CD4-positive, CD25-positive, alpha-beta regulatory T cell (primary cell): ENCODE data around the gene REEP5. TPM values are rescaled to one million over a fixed set of nuclear protein-coding genes. Genes with fewer than 3 reads are reported as not detected.

Experiments
- ATAC-seq, 2 donors: fragments of 150-1000 bp; cut with Tn5 transposase; one replicate each; pipeline ENCODE4 v1.10.0; 2021; ENCODE audit warnings: low read depth in 2 of 2, moderate number of reproducible peaks in 2 of 2, moderate library complexity in 1 of 2
- DNase-seq, 3 donors: peaks; one replicate each; pipeline versions ENCODE4 v3.0.0 to v3.0.0-alpha.2; 2012 to 2022; ENCODE audit warnings: mixed read lengths in 1 of 3
- H3K27ac ChIP-seq: one replicate; pipeline ENCODE4 v1.7.0; 2013; ENCODE audit warnings: mild to moderate bottlenecking, low read length; ENCODE audit not compliant: insufficient read depth, poor library complexity, severe bottlenecking
- H3K27me3 ChIP-seq: one replicate; pipeline ENCODE4 v1.7.0; 2013; ENCODE audit warnings: low read length; ENCODE audit not compliant: control insufficient read depth, insufficient read depth
- H3K36me3 ChIP-seq: one replicate; pipeline ENCODE4 v1.7.0; 2013; ENCODE audit warnings: mild to moderate bottlenecking, low read length, moderate library complexity; ENCODE audit not compliant: control insufficient read depth, insufficient read depth
- H3K4me1 ChIP-seq: 2 replicates; pipeline ENCODE4 v1.7.0; 2013; ENCODE audit warnings: mild to moderate bottlenecking, low read length; ENCODE audit not compliant: insufficient read depth, control insufficient read depth, poor library complexity, severe bottlenecking
- H3K4me3 ChIP-seq: one replicate; pipeline ENCODE4 v1.7.0; 2013; ENCODE audit warnings: low read depth, mild to moderate bottlenecking, low read length, moderate library complexity
- H3K9me3 ChIP-seq, 2 experiments: 1 replicate in 1 of 2; 2 replicates in 1 of 2; pipeline ENCODE4 v1.7.0; 2013; ENCODE audit warnings: low read length in 2 of 2, mild to moderate bottlenecking in 1 of 2, moderate library complexity in 1 of 2; ENCODE audit not compliant: control insufficient read depth in 2 of 2
- H3K27ac Mint-ChIP-seq, 3 donors: one replicate each; pipeline ENCODE4 v1.8.0; 2020 to 2022; ENCODE audit warnings: mild to moderate bottlenecking in 3 of 3, mixed read lengths in 3 of 3, moderate library complexity in 2 of 3
- H3K27me3 Mint-ChIP-seq: one replicate; pipeline ENCODE4 v1.8.0; 2022; ENCODE audit warnings: mild to moderate bottlenecking, mixed read lengths
- H3K36me3 Mint-ChIP-seq: one replicate; pipeline ENCODE4 v1.8.0; 2020; ENCODE audit warnings: mixed read lengths
- H3K4me1 Mint-ChIP-seq, 4 donors: one replicate each; pipeline ENCODE4 v1.8.0; 2020 to 2022; ENCODE audit warnings: mixed read lengths in 4 of 4, mild to moderate bottlenecking in 1 of 4
- H3K4me3 Mint-ChIP-seq, 4 donors: one replicate each; pipeline ENCODE4 v1.8.0; 2020 to 2022; ENCODE audit warnings: mild to moderate bottlenecking in 4 of 4, mixed read lengths in 4 of 4, moderate library complexity in 3 of 4
- H3K9me3 Mint-ChIP-seq, 7 donors: one replicate each; pipeline ENCODE4 v1.8.0; 2020 to 2022; ENCODE audit warnings: mixed read lengths in 7 of 7, mild to moderate bottlenecking in 3 of 7, moderate library complexity in 2 of 7
- polyA plus RNA-seq, 4 donors: library from polyadenylated mRNA; unstranded; fragments of 300-500 nt; fragmentation: Illumina TruSeq; gene quantifications; one replicate each; pipeline ENCODE4 v1.2.3, GENCODE V29; 2021
- total RNA-seq: library from RNA; stranded (reverse); gene quantifications from one replicate; pipeline ENCODE4 v1.2.3, GENCODE V29; 2022

REEP5 gene
- total and polyA plus RNA-seq, 5 donors from 2014 or later, result 45.6 to 170 (median 83.4) TPM

- H3K4me1 ChIP-seq, result no peaks in the 10 kb centered on the region
- H3K9me3 ChIP-seq, result peaks cover 5 to 13% of the 10 kb centered on the region in 2 experiments
- H3K27me3 Mint-ChIP-seq, result peaks cover 16% of the 10 kb centered on the region
Measured at GRCh38 chr5:112849912-112850311, 72.1 kb downstream of the REEP5 start.

GRCh38 chr5:112848116-112848811 is 73.8 kb downstream of the REEP5 start:
- Mint-ChIP-seq H3K27ac (peak overlapping the region in 2 of 3 donors; percentile 0 to 48), H3K4me1 (peaks cover 4 to 6% (median 5%) of the 10 kb centered on the region in 4 donors), H3K9me3 (no peaks in the 10 kb centered on the region), H3K4me3 (no peak overlapping the region), H3K36me3 (no peaks in the 10 kb centered on the region), H3K27me3 (peaks cover 4% of the 10 kb centered on the region)
- ATAC-seq, result peak; percentile 93 to 96
- H3K36me3 ChIP-seq, result no peaks in the 10 kb centered on the region
- H3K4me3 ChIP-seq, result no peak overlapping the region
- no peak overlapping the region for H3K27ac ChIP-seq
- no peaks in the 10 kb centered on the region for H3K4me1 ChIP-seq
- peaks cover under 1% of the 10 kb centered on the region for H3K27me3 ChIP-seq
- DNase-seq, result peak in 2 of 3 donors; percentile 45 to 75
- no peaks in the 10 kb centered on the region for H3K9me3 ChIP-seq

More at GRCh38 chr5:112849912-112850311, 72.1 kb downstream of the REEP5 start:
- peaks cover 4% of the 10 kb centered on the region for H3K36me3 Mint-ChIP-seq
- no peak for ATAC-seq
- H3K9me3 Mint-ChIP-seq, result peaks cover 2 to 12% (median 5%) of the 10 kb centered on the region in 7 donors
- no peak overlapping the region for H3K4me3 Mint-ChIP-seq
- peaks cover 4 to 6% (median 5%) of the 10 kb centered on the region in 4 donors for H3K4me1 Mint-ChIP-seq
- no peak overlapping the region for H3K27ac Mint-ChIP-seq
- Histone ChIP-seq H3K36me3 (no peaks in the 10 kb centered on the region), H3K27ac (no peak overlapping the region), H3K4me3 (no peak overlapping the region), H3K27me3 (peaks cover 15% of the 10 kb centered on the region)
- DNase-seq, result no peak

GRCh38 chr5:112847306-112847705 is 74.7 kb downstream of the REEP5 start:
- Histone ChIP-seq H3K4me1 (no peaks in the 10 kb centered on the region), H3K36me3 (peaks cover 2% of the 10 kb centered on the region), H3K27me3 (no peaks in the 10 kb centered on the region), H3K4me3 (no peak overlapping the region), H3K27ac (no peak overlapping the region), H3K9me3 (no peaks in the 10 kb centered on the region)
- peaks cover 4 to 6% (median 5%) of the 10 kb centered on the region in 4 donors for H3K4me1 Mint-ChIP-seq
- no peaks in the 10 kb centered on the region for H3K36me3 Mint-ChIP-seq
- no peak overlapping the region for H3K4me3 Mint-ChIP-seq
- no peak for DNase-seq
- no peak overlapping the region for H3K27ac Mint-ChIP-seq
- no peaks in the 10 kb centered on the region for H3K9me3 Mint-ChIP-seq
- H3K27me3 Mint-ChIP-seq, result peaks cover under 1% of the 10 kb centered on the region
- no peak for ATAC-seq

- H3K36me3 Mint-ChIP-seq, result peaks cover 4% of the 10 kb centered on the region
- DNase-seq, result no peak
- no peaks in the 10 kb centered on the region for H3K27me3 ChIP-seq
- peak overlapping the region in 1 of 3 donors; percentile 16 for H3K27ac Mint-ChIP-seq
- H3K4me3 Mint-ChIP-seq, result no peak overlapping the region
- H3K27ac ChIP-seq, result no peak overlapping the region
- H3K9me3 ChIP-seq, result no peaks in the 10 kb centered on the region
- H3K27me3 Mint-ChIP-seq, result no peaks in the 10 kb centered on the region
- no peaks in the 10 kb centered on the region for H3K4me1 ChIP-seq
- H3K36me3 ChIP-seq, result peaks cover 2% of the 10 kb centered on the region
- no peak overlapping the region for H3K4me3 ChIP-seq
- no peaks in the 10 kb centered on the region for H3K9me3 Mint-ChIP-seq
- peaks cover 4 to 6% (median 5%) of the 10 kb centered on the region in 4 donors for H3K4me1 Mint-ChIP-seq
- no peak for ATAC-seq
Measured at GRCh38 chr5:112846556-112846955, 75.5 kb downstream of the REEP5 start.

GRCh38 chr5:112844489-112844888 is 77.5 kb downstream of the REEP5 start:
- Histone ChIP-seq H3K4me3 (no peak overlapping the region), H3K27ac (no peak overlapping the region), H3K36me3 (peaks cover 7% of the 10 kb centered on the region), H3K4me1 (no peaks in the 10 kb centered on the region), H3K27me3 (no peaks in the 10 kb centered on the region), H3K9me3 (no peaks in the 10 kb centered on the region)
- ATAC-seq (no peak), DNase-seq (no peak)
- Mint-ChIP-seq H3K27me3 (no peaks in the 10 kb centered on the region), H3K4me1 (peaks cover 4 to 6% (median 5%) of the 10 kb centered on the region in 4 donors), H3K4me3 (no peak overlapping the region), H3K36me3 (peaks cover 17% of the 10 kb centered on the region), H3K27ac (no peak overlapping the region), H3K9me3 (no peaks in the 10 kb centered on the region)

GRCh38 chr5:112833971-112834370 is 88.1 kb downstream of the REEP5 start:
- H3K9me3 ChIP-seq, result no peaks in the 10 kb centered on the region
- no peaks in the 10 kb centered on the region for H3K27me3 ChIP-seq
- no peaks in the 10 kb centered on the region for H3K4me1 ChIP-seq
- DNase-seq (no peak), ATAC-seq (no peak)
- Mint-ChIP-seq H3K4me1 (peaks cover 0 to 10% (median 3%) of the 10 kb centered on the region in 4 donors), H3K4me3 (no peak overlapping the region), H3K27ac (no peak overlapping the region), H3K27me3 (no peaks in the 10 kb centered on the region), H3K36me3 (peaks cover 39% of the 10 kb centered on the region), H3K9me3 (no peaks in the 10 kb centered on the region)
- H3K36me3 ChIP-seq, result peaks cover 38% of the 10 kb centered on the region
- H3K27ac ChIP-seq, result no peak overlapping the region
- no peak overlapping the region for H3K4me3 ChIP-seq

GRCh38 chr5:112830378-112830777 is 91.6 kb downstream of the REEP5 start:
- no peaks in the 10 kb centered on the region for H3K27me3 ChIP-seq
- no peak overlapping the region for H3K4me3 ChIP-seq
- no peak for ATAC-seq
- Mint-ChIP-seq H3K36me3 (peaks cover 33% of the 10 kb centered on the region), H3K4me3 (no peak overlapping the region), H3K9me3 (no peaks in the 10 kb centered on the region), H3K27me3 (no peaks in the 10 kb centered on the region), H3K27ac (no peak overlapping the region), H3K4me1 (peaks cover 0 to 6% (median 0%) of the 10 kb centered on the region in 4 donors)
- no peak overlapping the region for H3K27ac ChIP-seq
- DNase-seq, result no peak
- no peaks in the 10 kb centered on the region for H3K4me1 ChIP-seq
- H3K36me3 ChIP-seq, result peaks cover 35% of the 10 kb centered on the region
- no peaks in the 10 kb centered on the region for H3K9me3 ChIP-seq
